Endothelial cell of umbilical vein (primary cell): Measurements from ENCODE around the gene NBEAL2. TPM values are rescaled to one million over a fixed set of nuclear protein-coding genes. Genes with fewer than 3 reads are reported as not detected.
A peak's percentile ranks its signal among the peaks of the same experiment; 100 is the strongest.

Experiments
- BruUV-seq: library from RNA; stranded (reverse); fragments of 400-500 nt; replicated peaks from 2 replicates; lab custom pipeline; 2021; lab: Mats Ljungman, UMichigan
- CTCF ChIA-PET: fragments of 300-600, 350-600 bp; sonication (Branson Sonifier 250); formaldehyde crosslinking; loops from one replicate; lab custom pipeline; 2021; ENCODE audit warnings: antibody characterized with exemption, inconsistent platforms; lab: Charles Lee
- POLR2A ChIA-PET: fragments of 300-600, 350-600 bp; sonication (Branson Sonifier 250); formaldehyde crosslinking; loops from one replicate; lab custom pipeline; 2021; ENCODE audit warnings: antibody characterized with exemption, inconsistent platforms; lab: Charles Lee
- DNase-seq: peaks from one replicate; pipeline ENCODE4 v3.0.0-alpha.2; 2011; ENCODE audit warnings: low read depth, low spot score
- FAIRE-seq: peaks from 2 replicates; lab custom pipeline; 2011; peaks lifted over from hg19 to GRCh38; lab: Jason Lieb, UNC
- H2AFZ ChIP-seq: 2 replicates; pipeline ENCODE4 v1.6.0; 2012; ENCODE audit warnings: low read depth, low read length, control low read depth, inconsistent platforms
- H3K27ac ChIP-seq: 2 replicates; pipeline ENCODE4 v1.5.1; 2011; ENCODE audit warnings: low read depth, mild to moderate bottlenecking, control low read depth, low read length, moderate library complexity; ENCODE audit not compliant: insufficient read depth
- H3K27me3 ChIP-seq, 2 experiments: 2 replicates each; pipeline versions ENCODE4 v1.6.0 to v1.6.1; 2011; ENCODE audit warnings: low read length in 2 of 2, mixed read lengths in 1 of 2; ENCODE audit not compliant: control insufficient read depth in 2 of 2, insufficient read depth in 2 of 2
- H3K36me3 ChIP-seq, 2 experiments: 2 replicates in 1 of 2; 3 replicates in 1 of 2; pipeline ENCODE4 v1.5.1; 2011; ENCODE audit warnings: low read length in 2 of 2, mild to moderate bottlenecking in 1 of 2, moderate library complexity in 1 of 2; ENCODE audit not compliant: control insufficient read depth in 2 of 2, insufficient read depth in 2 of 2; ENCODE audit errors: extremely low read depth in 1 of 2
- H3K4me1 ChIP-seq: 3 replicates; pipeline ENCODE4 v1.5.1; 2011; ENCODE audit warnings: mild to moderate bottlenecking, low read length; ENCODE audit not compliant: control insufficient read depth, insufficient read depth; ENCODE audit errors: extremely low read depth
- H3K4me2 ChIP-seq: 2 replicates; pipeline ENCODE4 v1.6.1; 2011; ENCODE audit warnings: low read length, control low read depth, mixed read lengths; ENCODE audit not compliant: insufficient read depth
- H3K4me3 ChIP-seq, 3 experiments: fragments of 200-600 bp in 1 of 3; sonication (generic), shearing (Covaris generic) in 1 of 3; replicated peaks in 1 of 3; 2 replicates each; pipeline ENCODE4 v1.5.1; 2011 to 2016; ENCODE audit warnings: control low read depth in 3 of 3, low read length in 3 of 3, mild to moderate bottlenecking in 2 of 3, inconsistent platforms in 1 of 3, low read depth in 1 of 3, moderate library complexity in 1 of 3; ENCODE audit not compliant: insufficient read depth in 1 of 3
- H3K79me2 ChIP-seq: 2 replicates; pipeline ENCODE4 v1.6.0; 2012; ENCODE audit warnings: low read length, inconsistent platforms; ENCODE audit not compliant: control insufficient read depth, insufficient read depth
- H3K9ac ChIP-seq: replicated peaks from 2 replicates; pipeline ENCODE3; 2011; ENCODE audit warnings: low read length, control low read depth; ENCODE audit not compliant: insufficient read depth; ENCODE audit errors: extremely low read depth
- H3K9me1 ChIP-seq: replicated peaks from 3 replicates; pipeline ENCODE4 v1.6.0; 2011; ENCODE audit warnings: mild to moderate bottlenecking, low read length; ENCODE audit not compliant: control insufficient read depth, insufficient read depth; ENCODE audit errors: extremely low read depth
- H3K9me3 ChIP-seq: replicated peaks from 2 replicates; pipeline ENCODE4 v1.5.1; 2012; ENCODE audit warnings: low read length, inconsistent platforms; ENCODE audit not compliant: control insufficient read depth, insufficient read depth
- H4K20me1 ChIP-seq: replicated peaks from 2 replicates; pipeline ENCODE3; 2011; ENCODE audit warnings: mild to moderate bottlenecking, low read length; ENCODE audit not compliant: control insufficient read depth, insufficient read depth; ENCODE audit errors: extremely low read depth
- EZH2 ChIP-seq: IDR thresholded peaks from 2 replicates; pipeline ENCODE4 v1.6.1; 2012; ENCODE audit warnings: borderline replicate concordance, low read depth, mild to moderate bottlenecking, moderate library complexity, low read length, inconsistent platforms; ENCODE audit not compliant: severe bottlenecking
- FOS ChIP-seq: IDR thresholded peaks from 2 replicates; pipeline ENCODE4 v1.6.1; 2011; ENCODE audit warnings: mild to moderate bottlenecking, low read length, moderate library complexity, borderline replicate concordance; ENCODE audit not compliant: insufficient read depth
- GATA2 ChIP-seq: IDR thresholded peaks from 2 replicates; pipeline ENCODE4 v1.7.0; 2011; ENCODE audit warnings: low read depth, mild to moderate bottlenecking, moderate library complexity, mixed read lengths, low read length; ENCODE audit not compliant: insufficient read length, insufficient read depth
- JUN ChIP-seq: IDR thresholded peaks from 2 replicates; pipeline ENCODE4 v1.6.1; 2011; ENCODE audit warnings: borderline replicate concordance, low read depth; ENCODE audit not compliant: insufficient read length, insufficient read depth
- MYC ChIP-seq: IDR thresholded peaks from one replicate; pipeline ENCODE4 v1.6.1; 2011; ENCODE audit warnings: mild to moderate bottlenecking, low read depth, low read length
- POLR2A ChIP-seq: IDR thresholded peaks from 2 replicates; pipeline ENCODE4 v1.6.1; 2012; ENCODE audit warnings: low read depth, mild to moderate bottlenecking, control low read depth, low read length
- POLR2AphosphoS5 ChIP-seq: IDR thresholded peaks from 2 replicates; pipeline ENCODE4 v1.6.1; 2012; ENCODE audit warnings: low read depth, mild to moderate bottlenecking, control low read depth, low read length, moderate library complexity; ENCODE audit not compliant: insufficient read depth
- dilution Hi-C: fragments of 300-500 bp; cut with MboI; formaldehyde crosslinking; loops from one replicate; pipeline ENCODE4 v1.15.0; 2019; ENCODE audit warnings: low sequenced_read_pairs; ENCODE audit not compliant: extremely low pct_ligation_motif_present
- intact Hi-C: fragments of 100-400 bp; cut with micrococcal nuclease; formaldehyde crosslinking; loops from one replicate; pipeline ENCODE4 v1.10.0; 2022
- polyA plus RNA-seq, 4 experiments: library from polyadenylated mRNA; depleted of rRNA in 3 of 4; stranded (reverse) in 3 of 4; unstranded in 1 of 4; fragments of >200 nt; gene quantifications; 2 replicates each; pipeline versions ENCODE4 v1.2.1 to v1.2.3, GENCODE V29; 2011 to 2012; ENCODE audit warnings: missing spikeins in 1 of 4
- total RNA-seq: library from RNA; stranded (reverse); gene quantifications from 2 replicates; pipeline ENCODE4 v1.2.3, GENCODE V29; 2021
- TF ChIP-seq, protein P1 (sequence below), 2 donors: IDR thresholded peaks; 1 replicate in 1 of 2; 2 replicates in 1 of 2; pipeline ENCODE4 v1.5.1; 2011; ENCODE audit warnings: low read length in 2 of 2, mild to moderate bottlenecking in 2 of 2, moderate library complexity in 2 of 2, control low read depth in 1 of 2, inconsistent platforms in 1 of 2, low read depth in 1 of 2; ENCODE audit not compliant: insufficient read depth in 1 of 2; ENCODE audit errors: extremely low read depth in 1 of 2
- TF ChIP-seq, protein P2 (sequence below): IDR thresholded peaks from 2 replicates; pipeline ENCODE4 v1.6.1; 2011; ENCODE audit not compliant: insufficient read depth, insufficient read length

The NBEAL2 gene
- total and polyA plus RNA-seq, 2 donors (not counting 3 experiments of a cell fraction or from before 2014, with no cell fraction given), result 48.0 to 84.7 TPM

DNA sequence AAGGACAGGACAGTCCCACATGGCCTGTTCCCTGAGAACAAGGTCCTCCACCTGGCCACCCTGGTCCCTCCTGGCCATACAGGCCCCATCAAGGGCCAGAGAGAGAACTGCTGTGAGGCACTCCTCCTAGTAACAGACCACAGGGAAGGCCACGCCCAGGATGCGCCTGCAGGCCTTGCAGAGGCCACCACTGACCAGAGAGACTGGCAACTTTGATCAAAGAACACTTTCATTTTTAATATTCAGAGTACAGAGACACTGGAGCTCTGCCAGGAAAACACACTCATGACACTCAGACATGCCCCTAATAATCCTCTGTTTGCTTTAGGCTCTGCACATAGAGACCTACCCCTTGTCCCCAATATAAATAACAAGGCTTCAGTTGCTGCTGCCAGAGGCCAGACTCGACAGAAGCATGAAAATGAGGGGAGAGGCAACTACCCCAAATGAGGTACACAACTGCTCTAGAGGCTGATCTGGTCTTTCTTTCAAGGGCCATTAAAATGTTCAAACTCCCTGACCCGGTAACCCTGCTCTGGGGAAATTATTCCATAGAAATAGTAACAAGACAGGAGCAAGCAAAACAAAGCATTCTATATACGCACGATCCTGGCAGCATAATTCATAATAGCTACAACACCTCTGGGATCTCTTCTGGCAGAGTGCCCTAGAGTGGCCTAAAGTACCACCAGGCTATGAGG lies 47.7 kb upstream of the NBEAL2 start:
- ChIA-PET POLR2A (interaction anchor here (1.0 to 1.8 kb wide), 2 partner anchors 15 to 47 kb away, joined by 3 to 7 read pairs; partner anchors contain the start of gene NBEAL2), CTCF (interaction anchor here (0.9 to 2.2 kb wide), 5 partner anchors 18 to 51 kb away, joined by 4 to 10 read pairs (median 5); no protein-coding TSS in a partner anchor)
- Histone ChIP-seq H3K9ac (no peak overlapping the region), H3K79me2 (peaks cover 66% of the 10 kb centered on the region), H3K9me3 (no peaks in the 10 kb centered on the region), H3K36me3 (no peaks in the 10 kb centered on the region), H3K4me3 (no peak overlapping the region), H3K4me2 (peak overlapping the region; percentile 39), H3K27ac (peak overlapping the region; percentile 60), H2AFZ (no peak overlapping the region), H3K9me1 (no peaks in the 10 kb centered on the region), H4K20me1 (no peaks in the 10 kb centered on the region), H3K27me3 (no peaks in the 10 kb centered on the region), H3K4me1 (peaks cover 73% of the 10 kb centered on the region)
- TF ChIP-seq, protein P1, sequence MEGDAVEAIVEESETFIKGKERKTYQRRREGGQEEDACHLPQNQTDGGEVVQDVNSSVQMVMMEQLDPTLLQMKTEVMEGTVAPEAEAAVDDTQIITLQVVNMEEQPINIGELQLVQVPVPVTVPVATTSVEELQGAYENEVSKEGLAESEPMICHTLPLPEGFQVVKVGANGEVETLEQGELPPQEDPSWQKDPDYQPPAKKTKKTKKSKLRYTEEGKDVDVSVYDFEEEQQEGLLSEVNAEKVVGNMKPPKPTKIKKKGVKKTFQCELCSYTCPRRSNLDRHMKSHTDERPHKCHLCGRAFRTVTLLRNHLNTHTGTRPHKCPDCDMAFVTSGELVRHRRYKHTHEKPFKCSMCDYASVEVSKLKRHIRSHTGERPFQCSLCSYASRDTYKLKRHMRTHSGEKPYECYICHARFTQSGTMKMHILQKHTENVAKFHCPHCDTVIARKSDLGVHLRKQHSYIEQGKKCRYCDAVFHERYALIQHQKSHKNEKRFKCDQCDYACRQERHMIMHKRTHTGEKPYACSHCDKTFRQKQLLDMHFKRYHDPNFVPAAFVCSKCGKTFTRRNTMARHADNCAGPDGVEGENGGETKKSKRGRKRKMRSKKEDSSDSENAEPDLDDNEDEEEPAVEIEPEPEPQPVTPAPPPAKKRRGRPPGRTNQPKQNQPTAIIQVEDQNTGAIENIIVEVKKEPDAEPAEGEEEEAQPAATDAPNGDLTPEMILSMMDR (IDR thresholded peaks at IDR 0.05; ENCODE audit: extremely low read depth in 1 of 2, insufficient read depth in 1 of 2, low read depth in 1 of 2, low read length in 2 of 2), result no peak
- no peak for TF ChIP-seq MYC
- TF ChIP-seq FOS, result no peak
- TF ChIP-seq POLR2AphosphoS5, result no peak
- TF ChIP-seq EZH2, result no peak
- TF ChIP-seq, protein P2, sequence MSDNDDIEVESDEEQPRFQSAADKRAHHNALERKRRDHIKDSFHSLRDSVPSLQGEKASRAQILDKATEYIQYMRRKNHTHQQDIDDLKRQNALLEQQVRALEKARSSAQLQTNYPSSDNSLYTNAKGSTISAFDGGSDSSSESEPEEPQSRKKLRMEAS, result no peak
- no peak for TF ChIP-seq GATA2
- no peak for TF ChIP-seq JUN
- TF ChIP-seq POLR2A, result no peak
- no TSS peak for BruUV-seq
- intact Hi-C loops (no loop called here), dilution Hi-C loops (no loop called here)
- FAIRE-seq (peak; percentile 72), DNase-seq (peak; percentile 62)
